Urothelium cell line (cell line): ENCODE data around the gene SCGB1C1.
A peak's percentile ranks its signal among the peaks of the same experiment; 100 is the strongest.
"Not testable (repeated sequence)": the region's sequence is repeated elsewhere in the genome, so short reads cannot be mapped to it uniquely, and the experiment has no call there.

Source experiments
- DNase-seq: peaks from one replicate; pipeline ENCODE4 v3.0.0; 2011; ENCODE audit warnings: low spot score, mixed read lengths
- FAIRE-seq: peaks from 2 replicates; lab custom pipeline; 2011; peaks lifted over from hg19 to GRCh38; lab: Jason Lieb, UNC

Gene SCGB1C1

GRCh38 chr11:216081-216974 lies 23.4 kb downstream of the SCGB1C1 start:
- no peak for DNase-seq
- FAIRE-seq: no peak

GRCh38 chr11:217704-218103 lies 24.8 kb downstream of the SCGB1C1 start:
- DNase-seq: no peak
- FAIRE-seq: no peak

- FAIRE-seq: no peak
- no peak for DNase-seq
Measured at GRCh38 chr11:218815-219593, 26.1 kb downstream of the SCGB1C1 start.

GRCh38 chr11:220641-221215 lies 27.9 kb downstream of the SCGB1C1 start:
- not testable (repeated sequence) for FAIRE-seq, DNase-seq

- no peak for DNase-seq
- no peak for FAIRE-seq
Measured at GRCh38 chr11:221539-221938, 28.7 kb downstream of the SCGB1C1 start.

GRCh38 chr11:221998-222789 lies 29.3 kb downstream of the SCGB1C1 start:
- FAIRE-seq: no peak

GRCh38 chr11:223026-223789 lies 30.3 kb downstream of the SCGB1C1 start:
- no peak for FAIRE-seq
- DNase-seq: no peak

More at GRCh38 chr11:221998-222789, 29.3 kb downstream of the SCGB1C1 start:
- DNase-seq: no peak

- FAIRE-seq (no peak), DNase-seq (no peak)
Measured at GRCh38 chr11:223884-224283, 31.0 kb downstream of the SCGB1C1 start.

GRCh38 chr11:224424-224823 lies 31.5 kb downstream of the SCGB1C1 start:
- FAIRE-seq: no peak
- DNase-seq: no peak

- no peak for DNase-seq
- no peak for FAIRE-seq
Measured at GRCh38 chr11:225734-226453, 33.0 kb downstream of the SCGB1C1 start.

GRCh38 chr11:227824-228379 lies 35.0 kb downstream of the SCGB1C1 start:
- no peak for DNase-seq
- FAIRE-seq: no peak

GRCh38 chr11:230431-230830 lies 37.6 kb downstream of the SCGB1C1 start:
- FAIRE-seq (no peak), DNase-seq (no peak)

- DNase-seq (no peak), FAIRE-seq (no peak)
Measured at GRCh38 chr11:232783-233565, 40.1 kb downstream of the SCGB1C1 start.

- DNase-seq (no peak), FAIRE-seq (no peak)
Measured at GRCh38 chr11:235180-235579, 42.3 kb downstream of the SCGB1C1 start.

- FAIRE-seq (no peak), DNase-seq (no peak)
Measured at GRCh38 chr11:235609-235996, 42.7 kb downstream of the SCGB1C1 start.

GRCh38 chr11:235997-236773 lies 43.3 kb downstream of the SCGB1C1 start, which contains the start of gene SIRT3:
TSS of gene SIRT3 (minus strand) at chr11:236342. CDS start at chr11:236328, 14 bp downstream.
- no peak for FAIRE-seq

More at GRCh38 chr11:235997-236773, 43.3 kb downstream of the SCGB1C1 start, which contains the start of gene SIRT3:
- DNase-seq: peak; percentile 90
